HEK293T (cell line): ENCODE results near the gene HPS1.

Experiments
- CTCF ChIA-PET: fragments of 350-600 bp; formaldehyde crosslinking; extraction: SDS; loops from one replicate; lab custom pipeline; 2021; ENCODE audit warnings: antibody characterized with exemption, inconsistent platforms; lab: Yijun Ruan, JAX
- POLR2A ChIA-PET: fragments of 350-600 bp; formaldehyde crosslinking; extraction: SDS; loops from one replicate; lab custom pipeline; 2020; ENCODE audit warnings: antibody characterized with exemption, inconsistent platforms; lab: Yijun Ruan, JAX
- DNase-seq: peaks from one replicate; pipeline ENCODE4 v3.0.0; 2012; ENCODE audit warnings: mixed read lengths; ENCODE audit errors: extremely low spot score
- ARNT ChIP-seq: fragments of 450-650 bp; IDR thresholded peaks from 2 replicates; pipeline ENCODE4 v1.6.1; 2017; ENCODE audit warnings: mild to moderate bottlenecking
- BHLHE40 ChIP-seq: fragments of 450-650 bp; IDR thresholded peaks from 2 replicates; pipeline ENCODE4 v1.6.1; 2016; ENCODE audit warnings: mild to moderate bottlenecking, moderate library complexity, borderline replicate concordance
- CTBP1 ChIP-seq: fragments of 450-650 bp; IDR thresholded peaks from 2 replicates; pipeline ENCODE4 v1.6.1; 2016; ENCODE audit warnings: borderline replicate concordance
- ELF4 ChIP-seq: fragments of 450-650 bp; IDR thresholded peaks from 2 replicates; pipeline ENCODE4 v1.6.1; 2017; ENCODE audit warnings: antibody characterized with exemption
- FOXA1 ChIP-seq: fragments of 450-650 bp; IDR thresholded peaks from 2 replicates; pipeline ENCODE4 v1.6.1; 2016; ENCODE audit warnings: mild to moderate bottlenecking
- FOXK2 ChIP-seq: fragments of 450-650 bp; IDR thresholded peaks from 2 replicates; pipeline ENCODE4 v1.6.1; 2016; ENCODE audit warnings: mild to moderate bottlenecking
- FOXM1 ChIP-seq: fragments of 450-650 bp; IDR thresholded peaks from 2 replicates; pipeline ENCODE4 v1.6.1; 2017; ENCODE audit warnings: mild to moderate bottlenecking, borderline replicate concordance
- HDGF ChIP-seq: fragments of 450-650 bp; IDR thresholded peaks from 2 replicates; pipeline ENCODE4 v1.6.1; 2017; ENCODE audit warnings: antibody characterized with exemption, borderline replicate concordance
- L3MBTL2 ChIP-seq: fragments of 450-650 bp; conservative IDR thresholded peaks from 2 replicates; pipeline ENCODE4 v1.6.1; 2016; ENCODE audit warnings: mild to moderate bottlenecking
- LEF1 ChIP-seq: fragments of 450-650 bp; IDR thresholded peaks from 2 replicates; pipeline ENCODE4 v1.6.1; 2017; ENCODE audit warnings: mild to moderate bottlenecking, borderline replicate concordance
- NFRKB ChIP-seq: fragments of 450-650 bp; IDR thresholded peaks from 2 replicates; pipeline ENCODE4 v1.6.1; 2016; ENCODE audit warnings: mild to moderate bottlenecking, moderate library complexity
- SP1 ChIP-seq: fragments of 450-650 bp; IDR thresholded peaks from 2 replicates; pipeline ENCODE4 v1.6.1; 2017
- SUZ12 ChIP-seq: fragments of 450-650 bp; IDR thresholded peaks from 2 replicates; pipeline ENCODE4 v1.6.1; 2016; ENCODE audit warnings: mild to moderate bottlenecking
- TARDBP ChIP-seq: fragments of 450-650 bp; IDR thresholded peaks from 2 replicates; pipeline ENCODE4 v1.6.1; 2016
- ZNF384 ChIP-seq: fragments of 450-650 bp; IDR thresholded peaks from 2 replicates; pipeline ENCODE4 v1.6.1; 2016
- TF ChIP-seq, protein P1 (sequence below): fragments of 450-650 bp; IDR thresholded peaks from 2 replicates; pipeline ENCODE4 v1.6.1; 2016

HPS1 gene

DNA sequence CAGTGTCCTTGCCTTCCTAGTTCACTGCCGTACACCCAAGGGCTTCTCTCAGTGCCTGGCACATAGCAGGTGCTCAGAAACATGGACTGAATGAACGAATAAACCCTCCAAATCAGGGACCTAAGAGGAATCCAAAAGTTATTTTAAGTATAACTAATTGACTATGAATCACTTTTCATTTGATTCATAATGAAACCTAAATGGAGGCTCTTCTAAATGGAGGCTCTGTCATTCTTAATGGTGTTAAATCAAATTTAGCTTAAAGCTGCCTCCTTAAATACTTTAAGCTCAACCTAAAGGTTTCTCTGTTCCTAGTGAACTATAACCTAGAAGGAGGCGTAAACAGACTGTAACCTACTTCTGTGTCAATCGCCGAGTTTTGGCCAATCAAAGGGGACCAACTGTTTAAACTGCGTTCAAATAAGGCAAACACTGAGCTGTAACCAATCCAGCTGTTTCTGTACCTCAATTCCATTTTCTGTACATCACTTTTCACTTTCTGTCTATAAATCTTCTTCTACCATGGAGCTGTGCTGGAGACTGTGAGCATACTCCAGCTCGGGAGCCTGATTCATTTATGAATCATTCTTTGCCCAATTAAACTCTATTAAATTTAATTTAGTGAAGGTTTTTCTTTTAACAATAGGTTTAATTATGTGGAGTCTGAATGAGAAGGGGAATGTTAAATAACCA is 42.8 kb downstream of the HPS1 start:
- TF ChIP-seq HDGF (no peak), TARDBP (no peak), ARNT (no peak), SUZ12 (no peak), SP1 (no peak), FOXA1 (no peak), BHLHE40 (no peak), L3MBTL2 (no peak), LEF1 (no peak), ELF4 (no peak)
- CTCF ChIA-PET, result no interaction called here
- POLR2A ChIA-PET, result interaction anchor here (1.6 kb wide), 1 partner anchor 11 kb away, joined by 5 read pairs; the partner anchor contains the start of gene PYROXD2
- DNase-seq, result no peak

DNA sequence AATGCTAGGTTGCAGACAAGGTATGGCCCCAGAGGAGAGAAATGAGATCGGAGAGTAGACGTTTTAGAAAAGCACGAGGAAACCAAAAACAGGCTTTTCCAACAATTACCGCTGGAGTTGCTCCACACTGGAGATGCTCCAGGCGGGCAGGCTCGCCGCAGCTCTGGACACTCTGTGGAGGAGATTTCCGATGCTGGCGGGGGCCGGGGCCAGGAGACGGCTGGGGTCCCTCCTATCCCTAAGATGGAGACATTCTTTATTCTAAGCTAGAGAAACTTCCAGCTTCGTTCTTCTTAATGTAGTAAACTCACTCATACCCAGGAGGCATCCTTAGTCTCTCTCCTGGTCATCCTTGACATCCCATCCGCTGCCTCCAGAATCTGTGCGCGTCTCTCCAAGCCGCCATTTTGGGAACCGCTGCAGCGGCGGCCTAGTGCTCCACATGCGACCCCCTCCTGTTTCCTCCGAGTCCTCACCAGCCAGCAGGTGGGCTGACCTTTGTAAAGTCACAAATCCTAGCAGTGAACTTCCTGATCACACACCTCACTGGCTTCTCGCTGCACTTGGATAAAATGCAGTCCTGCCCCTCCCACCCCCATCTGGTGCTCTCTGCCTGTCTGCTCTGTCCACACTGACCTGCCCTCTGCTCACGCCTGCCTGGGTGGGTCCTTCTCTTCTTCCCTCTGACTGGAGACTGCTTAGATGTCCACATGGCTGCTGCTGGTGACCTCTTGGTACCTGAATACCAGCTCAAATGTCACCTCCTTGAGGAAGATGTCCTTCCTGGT is 43.6 kb downstream of the HPS1 start:
- ChIA-PET POLR2A (no interaction called here), CTCF (no interaction called here)

DNA sequence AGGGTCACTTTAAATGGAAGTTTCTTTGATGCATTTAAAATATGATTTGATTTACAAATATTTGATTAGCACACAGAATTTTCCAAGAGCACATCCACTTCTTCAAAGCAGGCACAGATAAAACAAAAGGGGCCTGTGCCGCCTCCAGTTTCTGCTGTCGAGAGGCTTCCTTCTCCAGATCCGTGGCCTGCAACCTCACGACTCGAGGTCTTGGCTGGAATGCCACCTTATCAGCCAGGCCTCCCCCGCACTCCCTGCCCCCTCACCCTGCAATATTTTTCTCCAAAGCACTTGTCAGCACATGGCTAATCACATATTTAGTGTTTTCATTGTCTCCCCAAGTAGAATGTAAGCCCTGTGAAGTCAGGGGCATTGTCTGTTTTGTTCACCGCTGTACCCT is 44.3 kb downstream of the HPS1 start:
- ChIA-PET CTCF (no interaction called here), POLR2A (no interaction called here)
- TF ChIP-seq FOXK2 (no peak), HDGF (no peak), LEF1 (no peak), ZNF384 (no peak), CTBP1 (no peak), ELF4 (no peak), BHLHE40 (no peak), FOXA1 (no peak), SP1 (no peak), NFRKB (no peak), TARDBP (no peak), L3MBTL2 (no peak), FOXM1 (no peak), SUZ12 (no peak), ARNT (no peak)
- TF ChIP-seq, protein P1, sequence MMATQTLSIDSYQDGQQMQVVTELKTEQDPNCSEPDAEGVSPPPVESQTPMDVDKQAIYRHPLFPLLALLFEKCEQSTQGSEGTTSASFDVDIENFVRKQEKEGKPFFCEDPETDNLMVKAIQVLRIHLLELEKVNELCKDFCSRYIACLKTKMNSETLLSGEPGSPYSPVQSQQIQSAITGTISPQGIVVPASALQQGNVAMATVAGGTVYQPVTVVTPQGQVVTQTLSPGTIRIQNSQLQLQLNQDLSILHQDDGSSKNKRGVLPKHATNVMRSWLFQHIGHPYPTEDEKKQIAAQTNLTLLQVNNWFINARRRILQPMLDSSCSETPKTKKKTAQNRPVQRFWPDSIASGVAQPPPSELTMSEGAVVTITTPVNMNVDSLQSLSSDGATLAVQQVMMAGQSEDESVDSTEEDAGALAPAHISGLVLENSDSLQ, result no peak
- DNase-seq, result no peak

More for the DNA sequence above, 43.6 kb downstream of the HPS1 start:
- TF ChIP-seq, protein P1, result no peak
- no peak for TF ChIP-seq HDGF
- DNase-seq, result no peak

DNA sequence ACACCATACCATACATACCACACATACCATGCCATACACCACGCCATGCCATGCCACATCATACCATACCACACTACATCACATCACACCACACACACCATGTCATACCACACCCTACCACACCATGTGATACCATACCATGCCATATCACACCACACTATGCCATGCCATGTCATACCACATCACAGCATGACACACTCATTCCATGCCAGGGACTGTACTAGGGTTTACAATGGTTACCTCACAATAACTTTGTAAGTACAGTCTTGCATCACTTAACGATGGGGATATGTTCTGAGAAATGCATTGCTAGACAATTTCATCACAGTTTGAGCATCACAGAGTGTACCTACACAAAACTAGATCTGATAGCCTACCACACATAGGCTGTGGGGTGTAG is 46.3 kb downstream of the HPS1 start:
- TF ChIP-seq HDGF, result no peak
- TF ChIP-seq, protein P1, result no peak
- TF ChIP-seq ZNF384, result no peak
- no peak for TF ChIP-seq TARDBP
- TF ChIP-seq NFRKB, result no peak
- TF ChIP-seq ELF4, result no peak
- no peak for TF ChIP-seq ARNT
- POLR2A ChIA-PET, result no interaction called here
- CTCF ChIA-PET, result no interaction called here
- no peak for DNase-seq

DNA sequence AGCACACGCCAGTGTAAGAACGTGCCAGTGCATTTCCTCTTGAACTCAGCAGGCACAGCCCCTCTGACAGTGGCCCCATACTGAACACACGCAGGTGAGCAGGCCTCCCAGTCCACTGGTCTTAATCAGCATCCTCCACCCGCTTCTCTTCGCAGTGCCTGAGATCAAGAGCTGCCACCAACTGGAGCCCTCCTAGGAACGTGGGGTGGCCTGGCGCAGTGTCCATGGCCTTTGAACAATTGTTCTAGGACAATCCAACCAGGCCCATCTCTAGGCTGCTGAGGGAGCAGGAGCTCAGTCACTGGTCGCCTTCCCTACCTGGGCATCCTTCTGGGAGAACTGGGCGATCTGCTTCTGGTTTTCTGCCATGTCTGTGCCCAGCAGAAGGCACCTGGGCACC is 47.0 kb downstream of the HPS1 start:
- ChIA-PET CTCF (no interaction called here), POLR2A (no interaction called here)
- no peak for TF ChIP-seq TARDBP
- TF ChIP-seq ARNT, result no peak
- no peak for DNase-seq

DNA sequence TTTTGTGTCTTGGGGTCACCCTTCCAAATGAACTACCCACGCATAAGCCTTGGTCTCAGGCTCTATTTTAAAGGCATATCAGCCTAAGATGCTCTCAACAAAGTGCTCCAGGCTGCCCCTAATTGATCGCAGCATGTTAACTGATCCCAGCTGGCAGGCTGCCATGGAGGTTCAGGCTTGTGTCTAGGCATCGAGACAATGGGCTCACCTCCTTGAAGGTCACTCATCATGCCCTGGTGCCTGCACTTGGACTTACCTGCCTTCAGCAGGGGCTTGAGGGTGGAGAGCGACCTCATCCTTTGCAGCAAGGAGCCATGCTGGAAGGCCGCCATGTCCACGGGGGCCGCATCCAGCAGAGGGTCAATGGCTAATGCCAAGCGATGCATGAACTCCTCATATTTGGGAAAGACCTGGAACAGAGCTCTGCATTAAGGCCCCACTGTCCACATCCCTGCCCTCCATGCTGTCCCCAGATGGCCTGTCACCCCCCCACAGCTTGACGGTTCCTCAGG is 49.6 kb downstream of the HPS1 start:
- TF ChIP-seq CTBP1 (no peak), SUZ12 (no peak), BHLHE40 (no peak), NFRKB (no peak), FOXA1 (no peak), ZNF384 (no peak), ELF4 (no peak), LEF1 (no peak), FOXM1 (no peak), FOXK2 (no peak), L3MBTL2 (no peak), TARDBP (no peak), HDGF (no peak)
- TF ChIP-seq, protein P1, result no peak
- DNase-seq, result no peak
- ChIA-PET CTCF (no interaction called here), POLR2A (no interaction called here)
